HCT116 (cell line): ENCODE measurements around the gene HOXD10. TPM values are rescaled to one million over a fixed set of nuclear protein-coding genes. Genes with fewer than 3 reads are reported as not detected.

Experiments
- ATAC-seq: fragments of 200-7000 bp; cut with Tn5 transposase; 2 replicates; pipeline ENCODE4 v1.9.1; 2020; ENCODE audit warnings: mild to moderate bottlenecking, moderate library complexity
- BruUV-seq: library from RNA; stranded (reverse); fragments of 400-500 nt; replicated peaks from 2 replicates; lab custom pipeline; 2021; lab: Mats Ljungman, UMichigan
- CTCF ChIA-PET: fragments of 300-600 bp; sonication (Branson Sonifier 250); formaldehyde crosslinking; loops from one replicate; lab custom pipeline; 2021; ENCODE audit warnings: antibody characterized with exemption; lab: Charles Lee
- POLR2A ChIA-PET: fragments of 300-600, 350-600 bp; sonication (Branson Sonifier 250); formaldehyde crosslinking; loops from one replicate; lab custom pipeline; 2021; ENCODE audit warnings: antibody characterized with exemption; lab: Charles Lee
- RAD21 ChIA-PET, 2 experiments: fragments of 300-600 bp; sonication (Branson Sonifier 250); formaldehyde crosslinking; loops; one replicate each; lab custom pipeline; 2023; ENCODE audit warnings: low total read pairs in 2 of 2; ENCODE audit not compliant: uncharacterized antibody in 2 of 2, unreplicated experiment in 2 of 2, low non-redundant PET in 1 of 2; lab: Charles Lee
- DNase-seq: peaks from one replicate; pipeline ENCODE4 v3.0.0-alpha.2; 2010; ENCODE audit warnings: low read depth, low spot score
- H2AFZ ChIP-seq: fragments of 200-600 bp; shearing (Covaris generic), sonication (generic); 2 replicates; pipeline ENCODE4 v1.6.1; 2017; ENCODE audit warnings: low read depth, mixed run types, mixed read lengths, antibody characterized with exemption, low read length; ENCODE audit not compliant: poor library complexity, severe bottlenecking
- H3K27ac ChIP-seq: 2 replicates; pipeline ENCODE4 v1.5.1; 2012; ENCODE audit warnings: low read depth, low read length
- H3K27me3 ChIP-seq: fragments of 200-600 bp; sonication (generic); 2 replicates; pipeline ENCODE4 v1.6.1; 2016; ENCODE audit warnings: mixed run types, low read length, mixed read lengths; ENCODE audit not compliant: insufficient read depth
- H3K36me3 ChIP-seq, 2 experiments: fragments of 200-500 bp in 1 of 2; fragments of 200-600 bp in 1 of 2; sonication (Bioruptor generic) in 1 of 2; sonication (generic) in 1 of 2; 2 replicates each; pipeline versions ENCODE4 v1.5.1 to v1.6.1; 2014 to 2016; ENCODE audit warnings: low read length in 2 of 2, inconsistent platforms in 1 of 2, mixed read lengths in 1 of 2, mixed run types in 1 of 2; ENCODE audit not compliant: insufficient read depth in 2 of 2, control insufficient read depth in 1 of 2
- H3K4me1 ChIP-seq, 2 experiments: fragments of 200-600 bp in 1 of 2; sonication (generic) in 1 of 2; 2 replicates each; pipeline versions ENCODE4 v1.5.1 to v1.6.1; 2012 to 2017; ENCODE audit warnings: low read length in 2 of 2, inconsistent platforms in 1 of 2, mild to moderate bottlenecking in 1 of 2, mixed read lengths in 1 of 2, mixed run types in 1 of 2, moderate library complexity in 1 of 2; ENCODE audit not compliant: insufficient read depth in 2 of 2, control insufficient read depth in 1 of 2
- H3K4me2 ChIP-seq: fragments of 200-600 bp; sonication (generic); 2 replicates; pipeline ENCODE4 v1.6.1; 2017; ENCODE audit warnings: mixed run types, low read length, mixed read lengths
- H3K4me3 ChIP-seq, 2 experiments: fragments of 200-600 bp in 1 of 2; sonication (generic) in 1 of 2; replicated peaks in 1 of 2; 2 replicates each; pipeline ENCODE4 v1.5.1; 2011 to 2016; ENCODE audit warnings: low read length in 2 of 2, control low read depth in 1 of 2, low read depth in 1 of 2, mild to moderate bottlenecking in 1 of 2, mixed read lengths in 1 of 2, mixed run types in 1 of 2
- H3K79me2 ChIP-seq: fragments of 200-600 bp; sonication (generic); 2 replicates; pipeline ENCODE4 v1.6.1; 2017; ENCODE audit warnings: mild to moderate bottlenecking, mixed run types, low read length, moderate library complexity, mixed read lengths; ENCODE audit not compliant: insufficient read depth
- H3K9ac ChIP-seq: fragments of 200-600 bp; sonication (generic); 2 replicates; pipeline ENCODE4 v1.6.1; 2016; ENCODE audit warnings: low read length, mixed read lengths
- H3K9me2 ChIP-seq: fragments of 200-600 bp; sonication (generic), shearing (Covaris generic); 2 replicates; pipeline ENCODE4 v1.6.1; 2017; ENCODE audit warnings: mixed run types, mild to moderate bottlenecking, moderate library complexity; ENCODE audit not compliant: insufficient read depth
- H3K9me3 ChIP-seq, 2 experiments: fragments of 200-500 bp in 1 of 2; fragments of 200-600 bp in 1 of 2; sonication (Bioruptor generic) in 1 of 2; sonication (generic) in 1 of 2; 2 replicates each; pipeline ENCODE4 v1.6.1; 2014 to 2017; ENCODE audit warnings: low read length in 2 of 2, mixed read lengths in 2 of 2, inconsistent platforms in 1 of 2, low read depth in 1 of 2, mild to moderate bottlenecking in 1 of 2, mixed run types in 1 of 2, moderate library complexity in 1 of 2; ENCODE audit not compliant: control insufficient read depth in 1 of 2, insufficient read depth in 1 of 2
- H4K20me1 ChIP-seq: fragments of 200-600 bp; sonication (generic), shearing (Covaris generic); 2 replicates; pipeline ENCODE4 v1.6.1; 2017; ENCODE audit warnings: mixed run types, mild to moderate bottlenecking, moderate library complexity; ENCODE audit not compliant: insufficient read depth
- CBX3 ChIP-seq: IDR thresholded peaks from 2 replicates; pipeline ENCODE4 v1.6.1; 2012; ENCODE audit warnings: low read depth
- EGR1 ChIP-seq: IDR thresholded peaks from 2 replicates; pipeline ENCODE4 v1.6.1; 2012; ENCODE audit warnings: low read depth
- EZH2phosphoT487 ChIP-seq: fragments of 200-600 bp; IDR thresholded peaks from 2 replicates; pipeline ENCODE4 v1.6.1; 2018; ENCODE audit warnings: antibody characterized with exemption, borderline replicate concordance
- FOSL1 ChIP-seq: IDR thresholded peaks from 2 replicates; pipeline ENCODE4 v1.6.1; 2012; ENCODE audit warnings: low read depth
- JUND ChIP-seq: IDR thresholded peaks from 2 replicates; pipeline ENCODE4 v1.6.1; 2012
- POLR2AphosphoS5 ChIP-seq: IDR thresholded peaks from 2 replicates; pipeline ENCODE4 v1.6.1; 2011; ENCODE audit warnings: mild to moderate bottlenecking, low read depth, low read length, moderate library complexity
- SIN3A ChIP-seq: IDR thresholded peaks from 2 replicates; pipeline ENCODE4 v1.6.1; 2012; ENCODE audit warnings: low read depth
- SRF ChIP-seq: IDR thresholded peaks from 2 replicates; pipeline ENCODE4 v1.6.1; 2012; ENCODE audit warnings: low read depth
- ZFX ChIP-seq: fragments of 450-650 bp; IDR thresholded peaks from 2 replicates; pipeline ENCODE4 v1.6.1; 2017
- ZNF274 ChIP-seq: fragments of 200-500 bp; sonication (Bioruptor generic); IDR thresholded peaks from 2 replicates; pipeline ENCODE4 v1.6.1; 2014; ENCODE audit warnings: mild to moderate bottlenecking, low read depth, low read length, inconsistent platforms
- intact Hi-C: fragments of 100-400 bp; cut with micrococcal nuclease; formaldehyde crosslinking; loops from 2 replicates; pipeline ENCODE4 v1.10.0; 2022
- total RNA-seq: library from RNA; stranded (reverse); gene quantifications from one replicate; pipeline ENCODE4 v1.2.1, GENCODE V29; 2021; ENCODE audit not compliant: unreplicated experiment
- TF ChIP-seq, protein P1 (sequence below): IDR thresholded peaks from 2 replicates; pipeline ENCODE4 v1.6.1; 2012
- TF ChIP-seq, protein P2 (sequence below): IDR thresholded peaks from 2 replicates; pipeline ENCODE4 v1.6.1; 2012
- TF ChIP-seq, protein P3 (sequence below), 3 experiments: fragments of 200-600 bp in 1 of 3; sonication (generic) in 1 of 3; IDR thresholded peaks in 2 of 3; conservative IDR thresholded peaks in 1 of 3; 2 replicates each; pipeline ENCODE4 v1.5.1; 2012 to 2017; ENCODE audit warnings: low read depth in 2 of 3, low read length in 2 of 3, antibody characterized with exemption in 1 of 3, borderline replicate concordance in 1 of 3, control low read depth in 1 of 3, mild to moderate bottlenecking in 1 of 3, mixed read lengths in 1 of 3, mixed run types in 1 of 3, moderate library complexity in 1 of 3; ENCODE audit not compliant: insufficient read depth in 1 of 3

Gene HOXD10
- total RNA-seq, 1 experiment from 2014 or later: not detected

DNA sequence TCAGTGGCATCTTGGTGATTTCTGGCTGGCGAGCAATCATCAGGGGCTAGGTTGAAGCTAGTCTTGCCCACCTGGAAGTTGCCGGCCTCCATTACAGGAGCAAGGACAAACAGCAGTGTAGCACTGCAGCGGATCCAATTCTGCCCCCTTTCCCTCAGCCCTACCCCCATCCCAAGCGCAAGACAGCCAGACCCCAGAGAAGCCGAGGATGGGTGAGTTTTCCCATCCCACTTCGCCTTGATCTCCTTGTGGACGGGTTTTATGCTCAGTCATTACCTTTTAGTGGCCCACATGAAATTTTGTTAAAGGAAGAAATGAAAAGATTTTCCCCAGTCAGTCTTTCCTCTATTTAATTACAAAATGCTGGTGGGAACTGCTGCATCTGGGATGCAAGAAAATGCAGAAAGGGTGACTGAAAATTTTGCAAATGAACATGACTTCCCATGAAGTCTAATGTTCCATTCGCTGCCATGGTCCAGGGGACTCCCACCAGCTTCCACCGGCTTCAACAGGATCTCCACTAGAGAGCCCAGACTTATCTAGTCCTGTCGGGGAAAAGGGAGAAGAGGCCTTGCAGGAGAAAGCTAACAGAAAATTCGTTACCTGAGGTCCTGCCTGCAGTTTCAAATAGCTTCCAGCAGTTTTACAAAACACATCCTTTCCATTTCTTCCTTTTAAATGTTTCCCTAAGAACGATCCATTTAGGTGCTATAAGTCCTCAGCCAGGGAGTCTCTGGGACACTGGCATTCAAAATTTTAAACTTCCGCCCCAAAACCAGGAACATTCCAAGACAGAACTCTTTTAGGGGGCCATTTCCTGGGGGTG is 4.0 kb downstream of the HOXD10 start:
- no peaks in the 10 kb centered on the region for H3K9me3 ChIP-seq
- no peaks in the 10 kb centered on the region for H3K36me3 ChIP-seq
- no peaks in the 10 kb centered on the region for H3K9me2 ChIP-seq
- no peaks in the 10 kb centered on the region for H3K79me2 ChIP-seq
- H3K27me3 ChIP-seq: no peaks in the 10 kb centered on the region
- peaks cover 0 to 5% of the 10 kb centered on the region in 2 experiments; a peak in 1 of 4 replicates for H3K4me1 ChIP-seq
- no peak overlapping the region for H3K4me2 ChIP-seq
- H3K9ac ChIP-seq: no peak overlapping the region
- ChIA-PET CTCF (interaction anchor here (0.8 to 2.1 kb wide), 6 partner anchors 10 to 1028 kb away, joined by 3 to 11 read pairs (median 4); no protein-coding TSS in a partner anchor), RAD21 (no interaction called here), POLR2A (no interaction called here)
- H3K27ac ChIP-seq: no peak overlapping the region
- H3K4me3 ChIP-seq: no peak overlapping the region
- no TSS peak for BruUV-seq
- ATAC-seq: no peak
- no peak overlapping the region for H2AFZ ChIP-seq
- TF ChIP-seq FOSL1 (no peak), SRF (no peak), POLR2AphosphoS5 (no peak), JUND (no peak), SIN3A (no peak), EGR1 (no peak)
- intact Hi-C loops: no loop called here
- DNase-seq: no peak
- H4K20me1 ChIP-seq: no peaks in the 10 kb centered on the region

DNA sequence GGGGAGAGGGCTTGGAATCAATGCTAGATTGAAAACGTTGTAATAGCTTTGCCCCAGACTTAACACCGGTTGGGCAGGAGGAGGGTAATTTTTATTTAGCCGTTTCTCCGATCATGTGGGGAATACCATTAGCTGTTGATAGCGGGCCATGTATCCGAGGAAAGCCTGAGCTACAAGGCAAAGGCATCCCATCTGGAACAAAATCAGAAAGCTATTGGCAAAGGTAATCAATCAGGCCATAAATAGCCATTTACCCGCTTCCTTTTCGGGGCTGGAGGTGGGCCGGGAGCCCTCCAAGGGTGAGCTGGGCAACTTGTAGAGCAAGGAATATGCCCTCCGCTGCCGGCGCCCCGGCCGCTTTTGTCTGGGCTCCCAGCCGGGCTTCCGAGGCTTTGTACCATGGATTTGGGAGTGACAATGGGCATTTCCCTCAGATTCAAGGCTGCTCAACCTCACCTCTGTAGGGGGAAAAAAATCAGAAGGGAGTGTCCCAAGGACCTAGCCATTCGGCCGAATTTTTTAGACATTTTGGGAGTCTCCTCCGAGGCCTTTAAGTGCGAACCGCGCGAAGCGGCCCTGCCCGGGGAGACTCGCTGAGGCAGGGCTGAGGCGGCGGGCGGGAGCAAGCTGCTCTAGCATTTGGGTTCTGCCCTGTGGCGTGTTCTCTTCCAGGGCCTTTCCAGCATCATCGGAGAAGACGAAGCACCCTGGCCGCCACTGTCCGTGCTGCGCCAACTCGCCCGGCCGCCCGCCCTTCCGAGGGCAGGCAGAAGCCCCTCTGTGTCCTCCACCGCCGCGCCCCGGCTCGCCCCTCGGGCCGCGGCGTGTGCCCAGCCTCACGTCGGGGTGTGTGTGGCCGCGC is 4.8 kb downstream of the HOXD10 start:
- no peaks in the 10 kb centered on the region for H4K20me1 ChIP-seq
- H3K27ac ChIP-seq: no peak overlapping the region
- H3K4me1 ChIP-seq: peaks cover 0 to 5% of the 10 kb centered on the region in 2 experiments; a peak in 1 of 4 replicates
- no peaks in the 10 kb centered on the region for H3K27me3 ChIP-seq
- H3K79me2 ChIP-seq: no peaks in the 10 kb centered on the region
- POLR2A ChIA-PET: interaction anchor here (0.7 kb wide), 1 partner anchor 24 kb away, joined by 3 read pairs; no protein-coding TSS in a partner anchor
- RAD21 ChIA-PET: no interaction called here
- no peaks in the 10 kb centered on the region for H3K9me2 ChIP-seq
- no peak overlapping the region for H2AFZ ChIP-seq
- CTCF ChIA-PET: interaction anchor here (1.0 to 2.1 kb wide), 4 partner anchors 11 to 1027 kb away, joined by 3 to 11 read pairs (median 4); no protein-coding TSS in a partner anchor
- no TSS peak for BruUV-seq
- no peaks in the 10 kb centered on the region for H3K9me3 ChIP-seq
- H3K4me3 ChIP-seq: no peak overlapping the region
- no peak for DNase-seq
- no peak overlapping the region for H3K9ac ChIP-seq
- intact Hi-C loops: no loop called here
- no peak for ATAC-seq
- H3K36me3 ChIP-seq: no peaks in the 10 kb centered on the region
- H3K4me2 ChIP-seq: no peak overlapping the region
- TF ChIP-seq ZNF274: no peak
- no peak for TF ChIP-seq ZFX
- TF ChIP-seq, protein P1, sequence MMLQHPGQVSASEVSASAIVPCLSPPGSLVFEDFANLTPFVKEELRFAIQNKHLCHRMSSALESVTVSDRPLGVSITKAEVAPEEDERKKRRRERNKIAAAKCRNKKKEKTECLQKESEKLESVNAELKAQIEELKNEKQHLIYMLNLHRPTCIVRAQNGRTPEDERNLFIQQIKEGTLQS: no peak
- TF ChIP-seq POLR2AphosphoS5: no peak
- TF ChIP-seq, protein P2, sequence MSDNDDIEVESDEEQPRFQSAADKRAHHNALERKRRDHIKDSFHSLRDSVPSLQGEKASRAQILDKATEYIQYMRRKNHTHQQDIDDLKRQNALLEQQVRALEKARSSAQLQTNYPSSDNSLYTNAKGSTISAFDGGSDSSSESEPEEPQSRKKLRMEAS: no peak
- no peak for TF ChIP-seq CBX3
- TF ChIP-seq, protein P3, sequence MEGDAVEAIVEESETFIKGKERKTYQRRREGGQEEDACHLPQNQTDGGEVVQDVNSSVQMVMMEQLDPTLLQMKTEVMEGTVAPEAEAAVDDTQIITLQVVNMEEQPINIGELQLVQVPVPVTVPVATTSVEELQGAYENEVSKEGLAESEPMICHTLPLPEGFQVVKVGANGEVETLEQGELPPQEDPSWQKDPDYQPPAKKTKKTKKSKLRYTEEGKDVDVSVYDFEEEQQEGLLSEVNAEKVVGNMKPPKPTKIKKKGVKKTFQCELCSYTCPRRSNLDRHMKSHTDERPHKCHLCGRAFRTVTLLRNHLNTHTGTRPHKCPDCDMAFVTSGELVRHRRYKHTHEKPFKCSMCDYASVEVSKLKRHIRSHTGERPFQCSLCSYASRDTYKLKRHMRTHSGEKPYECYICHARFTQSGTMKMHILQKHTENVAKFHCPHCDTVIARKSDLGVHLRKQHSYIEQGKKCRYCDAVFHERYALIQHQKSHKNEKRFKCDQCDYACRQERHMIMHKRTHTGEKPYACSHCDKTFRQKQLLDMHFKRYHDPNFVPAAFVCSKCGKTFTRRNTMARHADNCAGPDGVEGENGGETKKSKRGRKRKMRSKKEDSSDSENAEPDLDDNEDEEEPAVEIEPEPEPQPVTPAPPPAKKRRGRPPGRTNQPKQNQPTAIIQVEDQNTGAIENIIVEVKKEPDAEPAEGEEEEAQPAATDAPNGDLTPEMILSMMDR (IDR thresholded peaks at IDR 0.05 in 2 of 3, conservative IDR thresholded peaks at IDR 0.05 in 1 of 3; ENCODE audit: borderline replicate concordance in 1 of 3, insufficient read depth in 1 of 3, low read depth in 2 of 3, low read length in 2 of 3): no peak
- TF ChIP-seq EZH2phosphoT487: no peak
